HepG2 (cell line): ENCODE results near the gene ZNF629. TPM values are rescaled to one million over a fixed set of nuclear protein-coding genes. Genes with fewer than 3 reads are reported as not detected.

Experiments used
- ATAC-seq: fragments of 200-7000 bp; cut with Tn5 transposase; 3 replicates; pipeline ENCODE4 v1.9.1; 2020; ENCODE audit warnings: mild to moderate bottlenecking, moderate library complexity
- BruUV-seq: library from RNA; stranded (reverse); fragments of 400-500 nt; replicated peaks from 2 replicates; lab custom pipeline; 2021; lab: Mats Ljungman, UMichigan
- CTCF ChIA-PET: fragments of 300-600 bp; formaldehyde crosslinking; extraction: SDS; loops from one replicate; lab custom pipeline; 2021; ENCODE audit warnings: low total read pairs, inconsistent platforms, low intra/inter-chr PET ratio; lab: Yijun Ruan, JAX
- POLR2A ChIA-PET: fragments of 350-600 bp; sonication (Branson Sonifier 250); formaldehyde crosslinking; loops from one replicate; lab custom pipeline; 2020; ENCODE audit warnings: antibody characterized with exemption, inconsistent platforms; lab: Yijun Ruan, JAX
- DNase-seq: peaks from one replicate; pipeline ENCODE4 v3.0.0-alpha.2; 2015; ENCODE audit warnings: low spot score
- FAIRE-seq: peaks from 3 replicates; lab custom pipeline; 2011; peaks lifted over from hg19 to GRCh38; lab: Jason Lieb, UNC
- H2AFZ ChIP-seq: one replicate; pipeline ENCODE4 v1.6.1; 2011; ENCODE audit warnings: low read length, inconsistent platforms
- H3K27ac ChIP-seq: fragments of 300-600 bp; 3 replicates; pipeline ENCODE4 v1.8.0; 2011; ENCODE audit warnings: mixed run types, mild to moderate bottlenecking, mixed read lengths, low read length, inconsistent platforms; ENCODE audit not compliant: insufficient read depth; ENCODE audit errors: extremely low read length
- H3K27me3 ChIP-seq, 2 experiments: fragments of 200-600 bp in 1 of 2; 2 replicates in 1 of 2; 3 replicates in 1 of 2; pipeline versions ENCODE4 v1.6.0 to v1.8.0; 2011; ENCODE audit warnings: low read length in 2 of 2, mild to moderate bottlenecking in 2 of 2, moderate library complexity in 2 of 2, inconsistent platforms in 1 of 2; ENCODE audit not compliant: insufficient read depth in 2 of 2, control insufficient read depth in 1 of 2
- H3K36me3 ChIP-seq, 2 experiments: fragments of 200-600 bp in 1 of 2; replicated peaks in 1 of 2; 2 replicates in 1 of 2; 3 replicates in 1 of 2; pipeline versions ENCODE4 v1.5.1 to v1.8.0; 2011; ENCODE audit warnings: low read length in 2 of 2, inconsistent platforms in 1 of 2; ENCODE audit not compliant: insufficient read depth in 2 of 2, control insufficient read depth in 1 of 2
- H3K4me1 ChIP-seq: 2 replicates; pipeline ENCODE4 v1.5.1; 2012; ENCODE audit warnings: low read length, inconsistent platforms; ENCODE audit not compliant: insufficient read depth
- H3K4me2 ChIP-seq: 2 replicates; pipeline ENCODE4 v1.6.0; 2011; ENCODE audit warnings: low read depth, low read length, inconsistent platforms
- H3K4me3 ChIP-seq, 3 experiments: fragments of 200-600 bp in 1 of 3; sonication (generic), shearing (Covaris generic) in 1 of 3; replicated peaks in 1 of 3; 2 replicates each; pipeline ENCODE4 v1.5.1; 2011 to 2016; ENCODE audit warnings: low read length in 3 of 3, inconsistent platforms in 2 of 3, low read depth in 2 of 3, mild to moderate bottlenecking in 2 of 3, control low read depth in 1 of 3, mixed read lengths in 1 of 3; ENCODE audit not compliant: insufficient read depth in 1 of 3
- H3K79me2 ChIP-seq: one replicate; pipeline ENCODE4 v1.6.1; 2011; ENCODE audit warnings: low read length, inconsistent platforms; ENCODE audit not compliant: insufficient read depth
- H3K9ac ChIP-seq: 2 replicates; pipeline ENCODE4 v1.6.0; 2011; ENCODE audit warnings: mild to moderate bottlenecking, low read depth, low read length, inconsistent platforms; ENCODE audit not compliant: insufficient read depth
- H3K9me3 ChIP-seq: 2 replicates; pipeline ENCODE4 v1.5.1; 2012; ENCODE audit warnings: mild to moderate bottlenecking, low read length
- H4K20me1 ChIP-seq: 2 replicates; pipeline ENCODE4 v1.6.0; 2011; ENCODE audit warnings: inconsistent platforms, mild to moderate bottlenecking, low read length, moderate library complexity; ENCODE audit not compliant: insufficient read depth
- AGO1 ChIP-seq: fragments of 200-400 bp; formaldehyde crosslinking; IDR thresholded peaks from 2 replicates; pipeline ENCODE4 v1.6.1; 2017; ENCODE audit warnings: mild to moderate bottlenecking, low read depth, low read length, moderate library complexity; ENCODE audit not compliant: poor library complexity, severe bottlenecking
- ATF7-NPFF ChIP-seq: sonication (generic); formaldehyde crosslinking; IDR thresholded peaks from 2 replicates; pipeline ENCODE4 v1.8.1; 2023; ENCODE audit warnings: mild to moderate bottlenecking, low read depth, missing genetic modification reagents, moderate library complexity
- CC2D1A ChIP-seq: sonication (generic); formaldehyde crosslinking; IDR thresholded peaks from 2 replicates; pipeline ENCODE4 v1.8.1; 2023; ENCODE audit warnings: mild to moderate bottlenecking, missing genetic modification reagents
- FOXK2 ChIP-seq: fragments of 450-650 bp; IDR thresholded peaks from 2 replicates; pipeline ENCODE4 v1.6.1; 2016
- MAF1 ChIP-seq: sonication (generic); formaldehyde crosslinking; IDR thresholded peaks from 2 replicates; pipeline ENCODE4 v1.5.0; 2020; ENCODE audit warnings: missing genetic modification reagents, borderline replicate concordance
- RORA ChIP-seq: sonication (generic); formaldehyde crosslinking; IDR thresholded peaks from 2 replicates; pipeline ENCODE4 v1.5.0; 2020; ENCODE audit warnings: mild to moderate bottlenecking, missing genetic modification reagents, moderate library complexity
- SMYD3 ChIP-seq: sonication (generic); formaldehyde crosslinking; IDR thresholded peaks from 2 replicates; pipeline ENCODE4 v1.8.1; 2023; ENCODE audit warnings: mild to moderate bottlenecking, missing genetic modification reagents
- SP4 ChIP-seq: sonication (generic); formaldehyde crosslinking; IDR thresholded peaks from 2 replicates; pipeline ENCODE4 v1.8.1; 2023; ENCODE audit warnings: mild to moderate bottlenecking, missing genetic modification reagents
- TEAD3 ChIP-seq: optimal IDR thresholded peaks from 2 replicates; pipeline ENCODE3; 2016; ENCODE audit warnings: borderline replicate concordance
- ZFY ChIP-seq: sonication (generic); formaldehyde crosslinking; IDR thresholded peaks from 2 replicates; pipeline ENCODE4 v1.4.0; 2020; ENCODE audit warnings: missing genetic modification reagents
- ZKSCAN5 ChIP-seq: sonication (generic); formaldehyde crosslinking; IDR thresholded peaks from 2 replicates; pipeline ENCODE4 v1.5.1; 2020; ENCODE audit warnings: mild to moderate bottlenecking, missing genetic modification reagents
- ZNF343 ChIP-seq: sonication (generic); formaldehyde crosslinking; IDR thresholded peaks from 2 replicates; pipeline ENCODE4 v1.4.0; 2020; ENCODE audit warnings: mild to moderate bottlenecking, missing genetic modification reagents
- ZNF441 ChIP-seq: sonication (generic); formaldehyde crosslinking; IDR thresholded peaks from 2 replicates; pipeline ENCODE4 v1.7.0; 2021; ENCODE audit warnings: missing genetic modification reagents, borderline replicate concordance
- ZNF547 ChIP-seq: sonication (generic); formaldehyde crosslinking; IDR thresholded peaks from 2 replicates; pipeline ENCODE4 v1.5.1; 2020; ENCODE audit warnings: mild to moderate bottlenecking, missing genetic modification reagents
- ZNF770 ChIP-seq: sonication (generic); formaldehyde crosslinking; IDR thresholded peaks from 2 replicates; pipeline ENCODE4 v1.5.0; 2020; ENCODE audit warnings: mild to moderate bottlenecking, missing genetic modification reagents
- WGBS: methylation state at CpG from one replicate; pipeline ENCODE4 v1.1.6; 2017; ENCODE audit warnings: low lambda C conversion rate; 5-methylcytosine and 5-hydroxymethylcytosine counted together
- in situ Hi-C: cut with HindIII; loops from 2 replicates; pipeline ENCODE4 v1.10.0; 2017; ENCODE audit warnings: low pct_unique_long_range_greater_than_20kb; ENCODE audit not compliant: extremely low pct_ligation_motif_present
- intact Hi-C: fragments of 100-400 bp; cut with micrococcal nuclease; formaldehyde crosslinking; loops from one replicate; pipeline ENCODE4 v1.10.0; 2022; ENCODE audit not compliant: unreplicated experiment
- polyA plus RNA-seq, 8 experiments: library from polyadenylated mRNA; depleted of rRNA in 3 of 8; stranded (reverse) in 7 of 8; unstranded in 1 of 8; fragments of >200 nt; fragmentation: Illumina TruSeq in 4 of 8; extraction: Trizol in 4 of 8; gene quantifications; 2 replicates each; pipeline versions ENCODE4 v1.2.1 to v1.2.3, GENCODE V29; 2011 to 2016; ENCODE audit warnings: low read depth in 4 of 8, missing spikeins in 1 of 8, mixed read lengths in 1 of 8; ENCODE audit not compliant: insufficient read depth in 1 of 8
- total RNA-seq, 5 experiments: library from RNA; depleted of rRNA; stranded (reverse); fragments of >200 nt; fragmentation: Illumina TruSeq; extraction: Trizol; gene quantifications; 2 replicates each; pipeline ENCODE4 v1.2.3, GENCODE V29; 2016; ENCODE audit warnings: low read depth in 1 of 5
- TF ChIP-seq, protein P1 (sequence below): IDR thresholded peaks from 2 replicates; pipeline ENCODE4 v1.6.1; 2016; ENCODE audit warnings: low read depth, missing genetic modification reagents, missing compliant biosample characterization
- TF ChIP-seq, protein P2 (sequence below): sonication (generic); formaldehyde crosslinking; IDR thresholded peaks from 2 replicates; pipeline ENCODE4 v1.8.1; 2023; ENCODE audit warnings: missing genetic modification reagents, mild to moderate bottlenecking, borderline replicate concordance

Gene ZNF629
- total and polyA plus RNA-seq, 2 of the 13 experiments (the other 11 are each of a cell fraction or from before 2014, with no cell fraction given) = 6.1 to 16.5 TPM

- ChIA-PET POLR2A (interaction anchor here (0.6 to 2.6 kb wide), 56 partner anchors 10 to 1069 kb away, joined by 3 to 35 read pairs (median 4); partner anchors contain the start of genes CFAP119, CTF1, FBRS and FBXL19), CTCF (no interaction called here)
- H3K27ac ChIP-seq = peak within 1 kb of the TSS; percentile 77
- peak within 1 kb of the TSS; percentile 73 to 89 (median 82) for H3K4me3 ChIP-seq
- 9% methylated on average over 28 of the region's 60 CpGs for WGBS
- ATAC-seq (peak; percentile 97), DNase-seq (peak; percentile 99), FAIRE-seq (peak; percentile 95)
- H2AFZ ChIP-seq = no peak within 1 kb of the TSS
- peak within 1 kb of the TSS; percentile 79 for H3K9ac ChIP-seq
- peaks cover 51% of the 10 kb centered on the region for H3K4me1 ChIP-seq
- BruUV-seq = no TSS peak
- H4K20me1 ChIP-seq = no peaks in the 10 kb centered on the region
- H3K79me2 ChIP-seq = peaks cover 16% of the 10 kb centered on the region
- peaks cover 12 to 18% of the 10 kb centered on the region in 2 experiments for H3K36me3 ChIP-seq
- H3K27me3 ChIP-seq = no peaks in the 10 kb centered on the region
- peak within 1 kb of the TSS; percentile 81 for H3K4me2 ChIP-seq
- no peaks in the 10 kb centered on the region for H3K9me3 ChIP-seq
- in situ Hi-C loops (no loop called here), intact Hi-C loops (loop anchor here (1.0 to 10.0 kb wide), 5 partner anchors 14 to 681 kb away; partner anchors contain the start of genes ALDOA, CFAP119, RNF40 and SRCAP)
- TF ChIP-seq TEAD3 (CRISPR knock-in tag) (peak; percentile 93), ATF7-NPFF (peak; percentile 92), ZKSCAN5 (CRISPR knock-in tag) (no peak), MAF1 (CRISPR knock-in tag) (no peak), CC2D1A (no peak), ZNF441 (peak; percentile 67), SP4 (CRISPR knock-in tag) (peak; percentile 88), ZNF343 (CRISPR knock-in tag) (no peak), RORA (CRISPR knock-in tag) (no peak), ZNF770 (CRISPR knock-in tag) (peak; percentile 99), ZNF547 (CRISPR knock-in tag) (no peak), AGO1 (no peak), FOXK2 (peak; percentile 41; the same call in 1 of the 2 replicates), ZFY (CRISPR knock-in tag) (peak; percentile 75), SMYD3 (CRISPR knock-in tag) (no peak)
- TF ChIP-seq, protein P1, sequence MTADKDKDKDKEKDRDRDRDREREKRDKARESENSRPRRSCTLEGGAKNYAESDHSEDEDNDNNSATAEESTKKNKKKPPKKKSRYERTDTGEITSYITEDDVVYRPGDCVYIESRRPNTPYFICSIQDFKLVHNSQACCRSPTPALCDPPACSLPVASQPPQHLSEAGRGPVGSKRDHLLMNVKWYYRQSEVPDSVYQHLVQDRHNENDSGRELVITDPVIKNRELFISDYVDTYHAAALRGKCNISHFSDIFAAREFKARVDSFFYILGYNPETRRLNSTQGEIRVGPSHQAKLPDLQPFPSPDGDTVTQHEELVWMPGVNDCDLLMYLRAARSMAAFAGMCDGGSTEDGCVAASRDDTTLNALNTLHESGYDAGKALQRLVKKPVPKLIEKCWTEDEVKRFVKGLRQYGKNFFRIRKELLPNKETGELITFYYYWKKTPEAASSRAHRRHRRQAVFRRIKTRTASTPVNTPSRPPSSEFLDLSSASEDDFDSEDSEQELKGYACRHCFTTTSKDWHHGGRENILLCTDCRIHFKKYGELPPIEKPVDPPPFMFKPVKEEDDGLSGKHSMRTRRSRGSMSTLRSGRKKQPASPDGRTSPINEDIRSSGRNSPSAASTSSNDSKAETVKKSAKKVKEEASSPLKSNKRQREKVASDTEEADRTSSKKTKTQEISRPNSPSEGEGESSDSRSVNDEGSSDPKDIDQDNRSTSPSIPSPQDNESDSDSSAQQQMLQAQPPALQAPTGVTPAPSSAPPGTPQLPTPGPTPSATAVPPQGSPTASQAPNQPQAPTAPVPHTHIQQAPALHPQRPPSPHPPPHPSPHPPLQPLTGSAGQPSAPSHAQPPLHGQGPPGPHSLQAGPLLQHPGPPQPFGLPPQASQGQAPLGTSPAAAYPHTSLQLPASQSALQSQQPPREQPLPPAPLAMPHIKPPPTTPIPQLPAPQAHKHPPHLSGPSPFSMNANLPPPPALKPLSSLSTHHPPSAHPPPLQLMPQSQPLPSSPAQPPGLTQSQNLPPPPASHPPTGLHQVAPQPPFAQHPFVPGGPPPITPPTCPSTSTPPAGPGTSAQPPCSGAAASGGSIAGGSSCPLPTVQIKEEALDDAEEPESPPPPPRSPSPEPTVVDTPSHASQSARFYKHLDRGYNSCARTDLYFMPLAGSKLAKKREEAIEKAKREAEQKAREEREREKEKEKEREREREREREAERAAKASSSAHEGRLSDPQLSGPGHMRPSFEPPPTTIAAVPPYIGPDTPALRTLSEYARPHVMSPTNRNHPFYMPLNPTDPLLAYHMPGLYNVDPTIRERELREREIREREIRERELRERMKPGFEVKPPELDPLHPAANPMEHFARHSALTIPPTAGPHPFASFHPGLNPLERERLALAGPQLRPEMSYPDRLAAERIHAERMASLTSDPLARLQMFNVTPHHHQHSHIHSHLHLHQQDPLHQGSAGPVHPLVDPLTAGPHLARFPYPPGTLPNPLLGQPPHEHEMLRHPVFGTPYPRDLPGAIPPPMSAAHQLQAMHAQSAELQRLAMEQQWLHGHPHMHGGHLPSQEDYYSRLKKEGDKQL (CRISPR knock-in tag) = no peak
- TF ChIP-seq, protein P2, sequence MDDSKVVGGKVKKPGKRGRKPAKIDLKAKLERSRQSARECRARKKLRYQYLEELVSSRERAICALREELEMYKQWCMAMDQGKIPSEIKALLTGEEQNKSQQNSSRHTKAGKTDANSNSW = no peak
Observed at GRCh38 chr16:30747799-30748633, 39.0 kb downstream of the ZNF629 start, which contains the start of gene PHKG2. PHKG2 (plus strand) TSS chr16:30748425; CDS start chr16:30748821, 396 bp downstream.
